Breast epithelium (tissue), 4 donors: Measurements from ENCODE around the gene DNAJC8. TPM values are rescaled to one million over a fixed set of nuclear protein-coding genes. Genes with fewer than 3 reads are reported as not detected.

Experiments used
- DNase-seq, 2 donors: peaks; one replicate each; pipeline ENCODE4 v3.0.0-alpha.2; 2019; ENCODE audit warnings: low spot score in 2 of 2
- H3K27ac ChIP-seq, 2 donors: fragments of 200-600 bp; sonication (generic) in 1 of 2; one replicate each; pipeline ENCODE4 v1.5.1; 2016 to 2019; ENCODE audit warnings: mild to moderate bottlenecking in 1 of 2
- H3K27me3 ChIP-seq, 2 donors: fragments of 200-600 bp; sonication (generic) in 1 of 2; one replicate each; pipeline versions ENCODE4 v1.5.1 to v1.6.0; 2017 to 2019; ENCODE audit warnings: control low read depth in 1 of 2, mild to moderate bottlenecking in 1 of 2
- H3K36me3 ChIP-seq: fragments of 200-600 bp; one replicate; pipeline ENCODE4 v1.5.1; 2019
- H3K4me1 ChIP-seq, 2 donors: fragments of 200-600 bp; sonication (generic); one replicate each; pipeline ENCODE4 v1.5.1; 2016 to 2019; ENCODE audit warnings: control low read depth in 1 of 2
- H3K4me3 ChIP-seq, 3 donors: fragments of 200-600 bp; sonication (generic); 1 replicate in 2 of 3; 2 replicates in 1 of 3; pipeline ENCODE4 v1.5.1; 2016 to 2019; ENCODE audit warnings: mild to moderate bottlenecking in 3 of 3, moderate library complexity in 2 of 3
- H3K9me3 ChIP-seq, 2 donors: fragments of 200-600 bp; sonication (generic) in 1 of 2; one replicate each; pipeline ENCODE4 v1.5.1; 2016 to 2019; ENCODE audit warnings: control low read depth in 1 of 2
- POLR2A ChIP-seq: fragments of 450-650 bp; IDR thresholded peaks from one replicate; pipeline ENCODE4 v1.6.1; 2016; ENCODE audit warnings: antibody characterized with exemption, mild to moderate bottlenecking, moderate library complexity
- POLR2AphosphoS5 ChIP-seq, 3 donors: sonication (generic); formaldehyde crosslinking; IDR thresholded peaks; one replicate each; pipeline ENCODE4 v1.6.1; 2017; ENCODE audit warnings: antibody characterized with exemption in 3 of 3
- intact Hi-C: fragments of 100-400 bp; cut with DNase I; formaldehyde crosslinking; loops from one replicate; pipeline ENCODE4 v1.15.1; 2023; ENCODE audit warnings: low total_unique reads
- total RNA-seq, 3 donors: library from RNA; depleted of rRNA; stranded (reverse); fragments of >200 nt; gene quantifications; one replicate each; pipeline ENCODE4 v1.1.0, GENCODE V29; 2016
- TF ChIP-seq, protein P1 (sequence below), 3 donors: fragments of 450-650 bp; IDR thresholded peaks; one replicate each; pipeline ENCODE4 v1.5.1; 2016 to 2017; ENCODE audit warnings: antibody characterized with exemption in 3 of 3, mild to moderate bottlenecking in 3 of 3, moderate library complexity in 3 of 3

DNAJC8 gene
- total RNA-seq, 3 donors from 2014 or later, result 67.8 to 76.4 (median 75.4) TPM

DNA sequence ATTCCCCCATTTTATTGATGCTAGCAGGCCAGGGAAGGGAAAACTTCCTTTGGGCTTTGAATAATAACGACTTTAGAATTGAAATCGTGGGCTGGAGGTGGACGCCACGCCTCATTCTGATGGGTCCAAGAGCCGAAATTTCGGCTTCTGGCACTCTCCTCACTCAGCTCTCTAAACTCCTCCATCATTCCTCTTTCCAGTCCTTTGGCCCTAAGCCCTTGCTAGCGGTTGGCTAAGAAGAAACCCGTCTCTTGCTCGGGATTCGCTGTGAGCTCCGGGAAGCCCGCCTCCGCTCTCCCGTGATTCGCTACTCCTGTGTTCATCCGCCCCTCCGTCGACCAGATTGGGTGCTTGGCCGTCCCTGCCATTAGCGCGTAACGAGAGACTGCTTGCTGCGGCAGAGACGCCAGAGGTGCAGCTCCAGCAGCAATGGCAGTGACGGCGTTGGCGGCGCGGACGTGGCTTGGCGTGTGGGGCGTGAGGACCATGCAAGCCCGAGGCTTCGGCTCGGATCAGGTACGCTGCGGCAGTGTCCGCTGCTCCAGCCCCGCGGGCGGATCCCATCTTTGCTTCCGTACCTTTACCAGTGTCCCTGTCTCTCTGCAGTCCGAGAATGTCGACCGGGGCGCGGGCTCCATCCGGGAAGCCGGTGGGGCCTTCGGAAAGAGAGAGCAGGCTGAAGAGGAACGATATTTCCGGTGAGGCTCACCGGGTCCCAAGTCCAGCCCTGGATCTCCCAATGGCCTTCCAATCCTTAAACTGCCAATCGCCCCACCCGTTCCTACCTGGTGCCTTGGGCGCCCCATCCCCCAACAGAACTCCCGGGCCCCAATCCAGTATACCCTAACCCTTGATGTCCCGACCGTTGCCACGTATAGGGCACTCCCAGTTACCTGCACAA is 3.2 kb upstream of the DNAJC8 start, which contains the start of gene ATP5IF1:
ATP5IF1 (plus strand) TSS at position 370 of the 901 bp plus-strand sequence; CDS start at position 430, 60 bp downstream.
- Histone ChIP-seq H3K27me3 (no peaks in the 10 kb centered on the region), H3K4me1 (peaks cover 0 to 5% of the 10 kb centered on the region in 2 donors), H3K4me3 (peak within 1 kb of the TSS; percentile 92 to 95 (median 94)), H3K36me3 (no peaks in the 10 kb centered on the region), H3K9me3 (no peaks in the 10 kb centered on the region), H3K27ac (peak within 1 kb of the TSS; percentile 87 to 90)
- intact Hi-C loops, result no loop called here
- TF ChIP-seq, protein P1, sequence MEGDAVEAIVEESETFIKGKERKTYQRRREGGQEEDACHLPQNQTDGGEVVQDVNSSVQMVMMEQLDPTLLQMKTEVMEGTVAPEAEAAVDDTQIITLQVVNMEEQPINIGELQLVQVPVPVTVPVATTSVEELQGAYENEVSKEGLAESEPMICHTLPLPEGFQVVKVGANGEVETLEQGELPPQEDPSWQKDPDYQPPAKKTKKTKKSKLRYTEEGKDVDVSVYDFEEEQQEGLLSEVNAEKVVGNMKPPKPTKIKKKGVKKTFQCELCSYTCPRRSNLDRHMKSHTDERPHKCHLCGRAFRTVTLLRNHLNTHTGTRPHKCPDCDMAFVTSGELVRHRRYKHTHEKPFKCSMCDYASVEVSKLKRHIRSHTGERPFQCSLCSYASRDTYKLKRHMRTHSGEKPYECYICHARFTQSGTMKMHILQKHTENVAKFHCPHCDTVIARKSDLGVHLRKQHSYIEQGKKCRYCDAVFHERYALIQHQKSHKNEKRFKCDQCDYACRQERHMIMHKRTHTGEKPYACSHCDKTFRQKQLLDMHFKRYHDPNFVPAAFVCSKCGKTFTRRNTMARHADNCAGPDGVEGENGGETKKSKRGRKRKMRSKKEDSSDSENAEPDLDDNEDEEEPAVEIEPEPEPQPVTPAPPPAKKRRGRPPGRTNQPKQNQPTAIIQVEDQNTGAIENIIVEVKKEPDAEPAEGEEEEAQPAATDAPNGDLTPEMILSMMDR (IDR thresholded peaks at IDR 0.05), result no peak
- TF ChIP-seq POLR2AphosphoS5 (IDR thresholded peaks at IDR 0.05) (peak; percentile 86 to 92 (median 88)), POLR2A (peak; percentile 77)
- peak; percentile 97 to 98 for DNase-seq

DNA sequence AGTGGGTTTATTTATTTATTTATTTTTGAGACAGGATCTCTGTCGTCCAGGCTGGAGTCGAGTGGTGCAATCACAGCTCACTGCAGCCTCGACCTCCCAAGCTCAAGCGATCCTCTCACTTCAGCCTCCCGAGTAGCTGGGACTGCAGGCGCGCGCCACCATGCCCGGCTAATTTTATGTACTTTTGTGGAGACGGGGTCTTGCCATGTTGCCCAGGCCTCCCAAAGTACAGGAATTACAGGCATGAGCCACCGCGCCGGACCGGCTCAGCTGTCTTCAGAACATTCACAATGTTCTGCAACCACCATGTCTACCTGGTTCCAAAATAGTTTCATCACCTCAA is 406 bp upstream of the DNAJC8 start:
- H3K27me3 ChIP-seq, result no peaks in the 10 kb centered on the region
- DNase-seq, result no peak
- H3K36me3 ChIP-seq, result no peaks in the 10 kb centered on the region
- H3K27ac ChIP-seq, result peak overlapping the region; percentile 79 to 94
- no peak for TF ChIP-seq POLR2AphosphoS5 (IDR thresholded peaks at IDR 0.05)
- no peak for TF ChIP-seq POLR2A
- H3K4me3 ChIP-seq, result peak overlapping the region; percentile 76 to 96 (median 79)
- no peaks in the 10 kb centered on the region for H3K9me3 ChIP-seq
- intact Hi-C loops, result no loop called here
- H3K4me1 ChIP-seq, result peaks cover 0 to 5% of the 10 kb centered on the region in 2 donors

DNA sequence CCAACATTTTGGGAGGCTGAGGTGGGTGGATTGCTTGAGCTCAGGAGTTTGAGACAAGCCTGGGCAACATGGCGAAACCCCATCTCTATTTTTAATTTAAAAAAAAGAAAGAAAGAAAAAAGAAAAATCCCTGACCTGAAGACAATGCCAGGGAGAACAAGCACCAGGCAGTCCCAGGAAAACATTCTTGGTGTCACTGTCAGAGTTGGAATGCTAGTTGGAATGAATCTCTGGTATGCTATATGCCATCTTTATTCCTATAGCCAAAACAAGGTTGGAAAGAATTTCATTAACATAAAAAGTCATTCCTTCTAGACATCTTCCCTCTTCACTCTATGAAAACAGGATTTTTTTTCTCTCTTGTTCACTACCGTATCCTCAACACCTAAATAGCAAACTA is 2.8 kb downstream of the DNAJC8 start:
- Histone ChIP-seq H3K9me3 (no peaks in the 10 kb centered on the region), H3K4me3 (no peak overlapping the region), H3K27ac (no peak overlapping the region), H3K27me3 (no peaks in the 10 kb centered on the region), H3K36me3 (no peaks in the 10 kb centered on the region), H3K4me1 (no peaks in the 10 kb centered on the region)
- TF ChIP-seq POLR2AphosphoS5 (IDR thresholded peaks at IDR 0.05), result no peak
- TF ChIP-seq POLR2A, result no peak
- TF ChIP-seq, protein P1 (IDR thresholded peaks at IDR 0.05), result no peak
- no peak for DNase-seq
- intact Hi-C loops, result no loop called here

DNA sequence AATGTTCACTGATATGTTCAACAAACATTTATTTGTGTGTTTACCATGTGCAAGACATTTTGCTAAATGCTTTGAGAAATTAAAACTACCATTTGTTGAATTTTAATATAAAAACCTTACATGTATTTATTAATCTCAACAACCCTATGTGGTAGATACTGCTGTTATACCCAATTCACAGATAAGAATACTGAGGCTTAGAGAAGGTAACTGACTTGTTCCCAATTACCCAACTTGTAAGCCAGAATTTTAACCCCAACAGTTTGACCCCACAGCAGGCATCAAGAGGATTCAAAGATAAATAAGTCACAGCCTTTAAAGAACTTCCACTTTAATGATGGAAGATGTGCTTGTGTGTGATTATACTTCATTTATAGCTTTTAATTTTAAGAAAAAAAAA is 3.7 kb downstream of the DNAJC8 start:
- no peaks in the 10 kb centered on the region for H3K9me3 ChIP-seq
- H3K36me3 ChIP-seq, result no peaks in the 10 kb centered on the region
- H3K4me3 ChIP-seq, result no peak overlapping the region
- H3K27me3 ChIP-seq, result no peaks in the 10 kb centered on the region
- no peak for TF ChIP-seq POLR2A
- TF ChIP-seq POLR2AphosphoS5 (IDR thresholded peaks at IDR 0.05), result no peak
- TF ChIP-seq, protein P1 (IDR thresholded peaks at IDR 0.05), result no peak
- intact Hi-C loops, result no loop called here
- no peaks in the 10 kb centered on the region for H3K4me1 ChIP-seq
- DNase-seq, result no peak
- H3K27ac ChIP-seq, result no peak overlapping the region

DNA sequence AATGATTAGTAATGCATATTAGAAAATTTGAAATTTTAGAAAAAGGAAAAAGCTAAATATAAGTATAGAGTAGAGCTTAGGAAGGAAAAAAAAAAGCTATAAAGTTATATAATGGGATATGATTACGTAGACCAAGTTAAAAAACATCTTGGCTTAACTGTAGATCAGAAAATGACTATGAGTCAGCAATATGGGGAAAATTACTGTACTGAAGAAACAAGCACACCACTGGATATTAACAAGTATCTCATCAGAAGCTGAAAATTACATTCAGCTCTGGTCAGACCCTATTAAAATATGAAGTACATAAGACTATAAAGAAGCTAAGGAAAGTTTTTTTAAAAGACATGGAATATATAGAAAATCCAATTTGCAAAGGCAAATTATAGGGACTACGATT is 19.5 kb downstream of the DNAJC8 start:
- no peak overlapping the region for H3K27ac ChIP-seq
- H3K4me3 ChIP-seq, result no peak overlapping the region
- DNase-seq, result no peak
- no peaks in the 10 kb centered on the region for H3K36me3 ChIP-seq
- no peaks in the 10 kb centered on the region for H3K4me1 ChIP-seq
- no peak for TF ChIP-seq POLR2AphosphoS5 (IDR thresholded peaks at IDR 0.05)
- TF ChIP-seq, protein P1 (IDR thresholded peaks at IDR 0.05), result no peak
- no peak for TF ChIP-seq POLR2A
- H3K9me3 ChIP-seq, result no peaks in the 10 kb centered on the region
- intact Hi-C loops, result no loop called here
- no peaks in the 10 kb centered on the region for H3K27me3 ChIP-seq
